Esophagus (tissue), 2 donors: ENCODE results near the gene NOS3. TPM values are rescaled to one million over a fixed set of nuclear protein-coding genes. Genes with fewer than 3 reads are reported as not detected.

Experiments used
- H3K27ac ChIP-seq, 2 donors: one replicate each; pipeline ENCODE4 v1.5.1; 2013; ENCODE audit warnings: low read depth in 2 of 2, mild to moderate bottlenecking in 2 of 2, inconsistent platforms in 1 of 2, low read length in 1 of 2, moderate library complexity in 1 of 2
- H3K27me3 ChIP-seq, 2 donors: one replicate each; pipeline ENCODE4 v1.6.1; 2013; ENCODE audit warnings: low read length in 2 of 2, control low read depth in 1 of 2, mild to moderate bottlenecking in 1 of 2; ENCODE audit not compliant: insufficient read depth in 2 of 2, control insufficient read depth in 1 of 2
- H3K36me3 ChIP-seq, 2 donors: one replicate each; pipeline ENCODE4 v1.6.1; 2013; ENCODE audit warnings: low read length in 1 of 2; ENCODE audit not compliant: control insufficient read depth in 2 of 2, insufficient read depth in 2 of 2
- H3K4me1 ChIP-seq, 2 donors: one replicate each; pipeline ENCODE4 v1.6.1; 2013; ENCODE audit warnings: low read length in 1 of 2; ENCODE audit not compliant: control insufficient read depth in 2 of 2, insufficient read depth in 2 of 2
- H3K4me3 ChIP-seq, 2 donors: one replicate each; pipeline ENCODE4 v1.5.1; 2013; ENCODE audit warnings: low read length in 2 of 2, mild to moderate bottlenecking in 2 of 2, low read depth in 1 of 2, moderate library complexity in 1 of 2
- H3K9me3 ChIP-seq, 2 donors: one replicate each; pipeline ENCODE4 v1.6.1; 2013; ENCODE audit warnings: mild to moderate bottlenecking in 2 of 2, low read depth in 1 of 2, low read length in 1 of 2, moderate library complexity in 1 of 2; ENCODE audit not compliant: control insufficient read depth in 2 of 2, insufficient read depth in 1 of 2
- WGBS, 2 donors: extraction: QIAGEN DNeasy Blood & Tissue Kit; methylation state at CpG; one replicate each; pipeline ENCODE4 v1.1.7; 2013; 5-methylcytosine and 5-hydroxymethylcytosine counted together
- polyA plus RNA-seq, 2 donors: library from polyadenylated mRNA; stranded (reverse); fragments of 200-250 nt; gene quantifications; one replicate each; pipeline ENCODE4 v1.2.3, GENCODE V29; 2013
- donor health status: healthy with polysubstance abuse.
- donor health status: Bipolar disorder and iron deficiency.

The NOS3 gene
- polyA plus RNA-seq, 2 donors, result 4.5 to 4.9 TPM

DNA sequence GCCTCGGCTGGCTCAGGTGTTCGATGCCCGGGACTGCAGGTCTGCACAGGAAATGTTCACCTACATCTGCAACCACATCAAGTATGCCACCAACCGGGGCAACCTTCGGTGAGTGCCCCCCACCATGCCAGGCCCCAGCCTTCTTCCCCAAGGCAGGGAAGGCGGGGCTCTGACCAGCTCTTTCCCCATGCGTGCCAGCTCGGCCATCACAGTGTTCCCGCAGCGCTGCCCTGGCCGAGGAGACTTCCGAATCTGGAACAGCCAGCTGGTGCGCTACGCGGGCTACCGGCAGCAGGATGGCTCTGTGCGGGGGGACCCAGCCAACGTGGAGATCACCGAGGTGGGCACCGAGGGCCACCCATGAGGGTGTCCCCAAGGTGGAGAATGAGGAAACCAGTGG lies 7.5 kb downstream of the NOS3 start:
- no peaks in the 10 kb centered on the region for H3K4me1 ChIP-seq
- no peaks in the 10 kb centered on the region for H3K27me3 ChIP-seq
- no peak overlapping the region for H3K27ac ChIP-seq
- H3K36me3 ChIP-seq, result no peaks in the 10 kb centered on the region
- no peaks in the 10 kb centered on the region for H3K9me3 ChIP-seq
- H3K4me3 ChIP-seq, result no peak overlapping the region
- WGBS, 2 donors, result 79 to 86% methylated on average over 20 of the region's 20 CpGs

DNA sequence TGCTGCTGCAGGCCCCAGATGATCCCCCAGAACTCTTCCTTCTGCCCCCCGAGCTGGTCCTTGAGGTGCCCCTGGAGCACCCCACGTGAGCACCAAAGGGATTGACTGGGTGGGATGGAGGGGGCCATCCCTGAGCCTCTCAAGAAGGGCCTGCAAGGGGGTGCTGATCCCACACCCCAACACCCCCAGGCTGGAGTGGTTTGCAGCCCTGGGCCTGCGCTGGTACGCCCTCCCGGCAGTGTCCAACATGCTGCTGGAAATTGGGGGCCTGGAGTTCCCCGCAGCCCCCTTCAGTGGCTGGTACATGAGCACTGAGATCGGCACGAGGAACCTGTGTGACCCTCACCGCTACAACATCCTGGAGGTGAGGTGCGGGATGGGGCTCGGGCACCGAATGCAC lies 8.2 kb downstream of the NOS3 start:
- H3K4me3 ChIP-seq, result no peak overlapping the region
- H3K4me1 ChIP-seq, result no peaks in the 10 kb centered on the region
- no peaks in the 10 kb centered on the region for H3K36me3 ChIP-seq
- H3K27ac ChIP-seq, result no peak overlapping the region
- WGBS, 2 donors, result 91 to 94% methylated on average over 12 of the region's 12 CpGs
- no peaks in the 10 kb centered on the region for H3K9me3 ChIP-seq
- no peaks in the 10 kb centered on the region for H3K27me3 ChIP-seq

DNA sequence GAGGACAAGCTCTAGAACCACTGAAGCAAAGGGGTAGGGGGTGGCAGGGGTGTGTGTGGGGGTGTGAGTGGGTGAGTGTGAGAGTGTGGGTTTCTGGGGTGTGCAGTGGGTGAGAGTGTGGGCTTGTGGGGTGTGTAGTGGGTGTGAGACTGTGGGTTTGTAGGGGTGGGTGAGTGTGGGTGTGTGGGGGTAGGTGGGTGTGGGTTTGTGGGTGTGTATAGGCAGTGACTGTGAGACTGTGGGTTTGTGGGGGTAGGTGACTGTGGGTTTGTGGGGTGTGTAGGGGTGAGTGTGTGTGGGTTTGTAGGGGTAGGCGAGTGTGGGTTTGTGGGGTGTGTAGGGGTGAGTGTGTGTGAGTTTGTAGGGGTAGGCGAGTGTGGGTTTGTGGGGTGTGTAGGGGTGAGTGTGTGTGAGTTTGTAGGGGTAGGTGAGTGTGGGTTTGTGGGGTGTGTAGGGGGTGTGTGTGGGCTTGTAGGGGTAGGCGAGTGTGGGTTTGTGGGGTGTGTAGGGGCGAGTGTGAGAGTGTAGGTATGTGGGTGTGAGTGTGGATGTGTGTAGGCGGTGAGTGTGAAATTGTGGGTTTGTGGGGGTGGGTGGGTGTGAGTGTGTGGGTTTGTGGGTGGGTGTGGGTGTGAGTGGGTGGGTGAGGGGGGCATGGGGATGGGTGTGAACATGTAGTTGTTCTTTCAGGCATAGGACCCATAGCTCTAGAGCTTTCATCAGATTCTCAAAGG lies 8.8 kb downstream of the NOS3 start:
- H3K9me3 ChIP-seq, result no peaks in the 10 kb centered on the region
- H3K36me3 ChIP-seq, result no peaks in the 10 kb centered on the region
- no peaks in the 10 kb centered on the region for H3K4me1 ChIP-seq
- 79 to 84% methylated on average over 5 of the region's 5 CpGs for WGBS, 2 donors
- H3K4me3 ChIP-seq, result no peak overlapping the region
- H3K27ac ChIP-seq, result no peak overlapping the region
- H3K27me3 ChIP-seq, result no peaks in the 10 kb centered on the region

DNA sequence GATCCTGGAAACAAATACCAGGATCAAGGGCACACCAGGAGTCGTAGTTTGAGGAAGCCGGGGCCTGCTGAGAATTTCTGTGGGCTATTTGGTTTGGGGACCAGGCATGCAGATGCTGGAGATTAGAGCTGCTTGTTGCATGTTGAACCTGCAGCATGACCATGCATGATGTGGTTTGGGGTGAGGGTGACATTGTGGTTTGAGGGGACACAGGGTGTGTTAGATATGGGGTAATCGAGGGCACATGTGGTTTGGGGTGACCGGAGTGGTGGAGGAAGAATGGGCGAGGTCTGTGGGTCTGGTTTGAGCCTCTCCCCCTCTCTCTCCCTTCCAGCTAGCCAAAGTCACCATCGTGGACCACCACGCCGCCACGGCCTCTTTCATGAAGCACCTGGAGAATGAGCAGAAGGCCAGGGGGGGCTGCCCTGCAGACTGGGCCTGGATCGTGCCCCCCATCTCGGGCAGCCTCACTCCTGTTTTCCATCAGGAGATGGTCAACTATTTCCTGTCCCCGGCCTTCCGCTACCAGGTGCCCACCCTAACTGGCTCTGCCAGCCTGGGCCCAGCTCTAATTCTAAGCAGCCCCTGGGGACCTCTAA lies 10.2 kb downstream of the NOS3 start:
- Histone ChIP-seq H3K27ac (no peak overlapping the region), H3K9me3 (no peaks in the 10 kb centered on the region), H3K4me3 (no peak overlapping the region), H3K27me3 (no peaks in the 10 kb centered on the region), H3K36me3 (no peaks in the 10 kb centered on the region), H3K4me1 (no peaks in the 10 kb centered on the region)
- WGBS, 2 donors, result 86 to 93% methylated on average over 13 of the region's 13 CpGs

DNA sequence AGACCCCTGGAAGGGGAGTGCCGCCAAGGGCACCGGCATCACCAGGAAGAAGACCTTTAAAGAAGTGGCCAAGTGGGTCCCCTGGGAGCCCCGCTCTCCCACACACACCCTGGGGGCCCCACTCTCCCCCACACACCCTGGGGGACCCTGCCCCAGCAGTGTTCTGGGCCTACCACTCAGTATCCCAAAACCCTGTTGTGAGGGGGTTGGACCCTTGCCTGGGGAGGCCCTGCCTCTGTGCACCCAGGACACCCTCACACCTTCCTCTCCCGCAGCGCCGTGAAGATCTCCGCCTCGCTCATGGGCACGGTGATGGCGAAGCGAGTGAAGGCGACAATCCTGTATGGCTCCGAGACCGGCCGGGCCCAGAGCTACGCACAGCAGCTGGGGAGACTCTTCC lies 10.7 kb downstream of the NOS3 start:
- WGBS, 2 donors, result 95% methylated on average over 16 of the region's 16 CpGs
- Histone ChIP-seq H3K4me1 (no peaks in the 10 kb centered on the region), H3K27ac (no peak overlapping the region), H3K36me3 (no peaks in the 10 kb centered on the region), H3K27me3 (no peaks in the 10 kb centered on the region), H3K4me3 (no peak overlapping the region), H3K9me3 (no peaks in the 10 kb centered on the region)

DNA sequence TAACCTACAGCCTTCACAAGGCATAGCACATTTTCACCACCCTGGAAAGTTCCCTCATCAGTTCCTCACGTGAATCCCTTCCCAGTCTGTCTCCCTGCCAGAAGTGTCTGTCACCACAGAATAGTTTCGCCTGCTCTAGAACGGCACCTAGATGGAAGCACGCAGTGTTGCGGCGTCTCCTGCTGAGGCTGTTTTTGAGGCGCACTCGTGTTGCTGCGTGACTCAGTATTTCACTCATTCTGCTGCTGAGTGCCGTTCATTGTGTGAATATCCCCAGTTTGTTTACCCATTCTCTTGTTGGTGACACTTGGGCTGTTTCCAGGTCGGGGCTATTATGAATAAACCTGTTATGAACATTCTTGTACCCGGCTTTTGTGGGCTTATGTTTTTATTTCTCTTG lies 12.8 kb downstream of the NOS3 start:
- WGBS, 2 donors, result 50 to 57% methylated on average over 12 of the region's 12 CpGs
- Histone ChIP-seq H3K9me3 (no peaks in the 10 kb centered on the region), H3K36me3 (no peaks in the 10 kb centered on the region), H3K27ac (no peak overlapping the region), H3K4me3 (no peak overlapping the region), H3K4me1 (peaks cover 0 to 3% of the 10 kb centered on the region in 2 donors), H3K27me3 (no peaks in the 10 kb centered on the region)

DNA sequence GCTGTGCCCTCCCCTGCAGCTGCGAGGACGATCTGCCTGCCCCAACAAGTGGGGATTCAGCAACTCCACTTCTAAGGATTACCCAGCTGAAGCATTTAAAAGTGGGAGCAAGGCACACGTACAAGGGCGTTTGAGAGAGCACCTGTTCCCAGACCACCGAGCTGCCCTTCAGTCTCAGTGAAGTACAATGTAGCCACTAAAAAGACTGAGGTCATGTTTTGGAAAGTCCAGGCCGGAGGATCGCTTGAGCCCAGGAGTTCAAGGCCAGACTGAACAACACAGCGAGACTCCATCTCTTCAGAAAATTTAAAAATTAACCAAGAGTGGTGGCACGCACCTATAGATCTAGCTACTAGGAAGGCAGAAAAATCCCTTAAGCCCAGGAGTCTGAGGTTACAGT lies 14.7 kb downstream of the NOS3 start:
- Histone ChIP-seq H3K4me3 (no peak overlapping the region), H3K27ac (no peak overlapping the region), H3K36me3 (no peaks in the 10 kb centered on the region), H3K9me3 (no peaks in the 10 kb centered on the region), H3K4me1 (peaks cover 0 to 3% of the 10 kb centered on the region in 2 donors), H3K27me3 (no peaks in the 10 kb centered on the region)
- WGBS, 2 donors, result 71 to 72% methylated on average over 9 of the region's 9 CpGs

- Histone ChIP-seq H3K27ac (no peak overlapping the region), H3K27me3 (no peaks in the 10 kb centered on the region), H3K4me3 (no peak overlapping the region), H3K36me3 (no peaks in the 10 kb centered on the region), H3K4me1 (peaks cover 0 to 3% of the 10 kb centered on the region in 2 donors), H3K9me3 (no peaks in the 10 kb centered on the region)
- WGBS, 2 donors, result 75 to 81% methylated on average over 21 to 23 of the region's 23 CpGs
Measured at GRCh38 chr7:151006590-151007300, 15.9 kb downstream of the NOS3 start.

DNA sequence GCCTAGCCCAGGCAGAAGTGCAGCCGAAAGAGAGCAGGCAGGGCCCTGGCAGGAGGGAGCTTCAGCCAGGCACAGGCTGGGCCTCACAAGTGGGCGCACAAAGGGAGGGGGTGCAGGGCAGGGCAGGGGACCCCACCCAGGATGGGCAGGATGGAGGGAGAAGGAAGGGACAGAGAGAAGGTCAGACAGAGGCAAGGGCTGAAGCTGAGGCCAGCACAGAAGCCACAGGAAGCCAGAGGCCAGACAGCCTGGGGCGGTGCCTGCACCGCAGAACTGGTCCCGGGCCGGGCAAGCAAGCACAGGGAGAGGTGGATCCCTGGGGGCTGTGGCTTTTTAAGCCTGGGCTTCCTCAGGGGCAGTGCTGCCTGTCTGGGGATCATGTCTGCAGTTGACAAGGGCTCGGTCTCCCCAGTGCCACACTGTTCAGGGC lies 16.7 kb downstream of the NOS3 start:
- WGBS, 2 donors, result 60 to 67% methylated on average over 7 of the region's 7 CpGs
- Histone ChIP-seq H3K4me1 (peaks cover 0 to 3% of the 10 kb centered on the region in 2 donors), H3K27me3 (no peaks in the 10 kb centered on the region), H3K9me3 (no peaks in the 10 kb centered on the region), H3K27ac (no peak overlapping the region), H3K36me3 (no peaks in the 10 kb centered on the region), H3K4me3 (no peak overlapping the region)
